CD4-positive, CD25-positive, alpha-beta regulatory T cell (primary cell): Measurements from ENCODE around the gene FAM228B. TPM values are rescaled to one million over a fixed set of nuclear protein-coding genes. Genes with fewer than 3 reads are reported as not detected.
A peak's percentile ranks its signal among the peaks of the same experiment; 100 is the strongest.

Source experiments
- ATAC-seq, 2 donors: fragments of 150-1000 bp; cut with Tn5 transposase; one replicate each; pipeline ENCODE4 v1.10.0; 2021; ENCODE audit warnings: low read depth in 2 of 2, moderate number of reproducible peaks in 2 of 2, moderate library complexity in 1 of 2
- DNase-seq, 3 donors: peaks; one replicate each; pipeline versions ENCODE4 v3.0.0 to v3.0.0-alpha.2; 2012 to 2022; ENCODE audit warnings: mixed read lengths in 1 of 3
- H3K27ac ChIP-seq: one replicate; pipeline ENCODE4 v1.7.0; 2013; ENCODE audit warnings: mild to moderate bottlenecking, low read length; ENCODE audit not compliant: insufficient read depth, poor library complexity, severe bottlenecking
- H3K27me3 ChIP-seq: one replicate; pipeline ENCODE4 v1.7.0; 2013; ENCODE audit warnings: low read length; ENCODE audit not compliant: control insufficient read depth, insufficient read depth
- H3K36me3 ChIP-seq: one replicate; pipeline ENCODE4 v1.7.0; 2013; ENCODE audit warnings: mild to moderate bottlenecking, low read length, moderate library complexity; ENCODE audit not compliant: control insufficient read depth, insufficient read depth
- H3K4me1 ChIP-seq: 2 replicates; pipeline ENCODE4 v1.7.0; 2013; ENCODE audit warnings: mild to moderate bottlenecking, low read length; ENCODE audit not compliant: insufficient read depth, control insufficient read depth, poor library complexity, severe bottlenecking
- H3K4me3 ChIP-seq: one replicate; pipeline ENCODE4 v1.7.0; 2013; ENCODE audit warnings: low read depth, mild to moderate bottlenecking, low read length, moderate library complexity
- H3K9me3 ChIP-seq, 2 experiments: 1 replicate in 1 of 2; 2 replicates in 1 of 2; pipeline ENCODE4 v1.7.0; 2013; ENCODE audit warnings: low read length in 2 of 2, mild to moderate bottlenecking in 1 of 2, moderate library complexity in 1 of 2; ENCODE audit not compliant: control insufficient read depth in 2 of 2
- H3K27ac Mint-ChIP-seq, 3 donors: one replicate each; pipeline ENCODE4 v1.8.0; 2020 to 2022; ENCODE audit warnings: mild to moderate bottlenecking in 3 of 3, mixed read lengths in 3 of 3, moderate library complexity in 2 of 3
- H3K27me3 Mint-ChIP-seq: one replicate; pipeline ENCODE4 v1.8.0; 2022; ENCODE audit warnings: mild to moderate bottlenecking, mixed read lengths
- H3K36me3 Mint-ChIP-seq: one replicate; pipeline ENCODE4 v1.8.0; 2020; ENCODE audit warnings: mixed read lengths
- H3K4me1 Mint-ChIP-seq, 4 donors: one replicate each; pipeline ENCODE4 v1.8.0; 2020 to 2022; ENCODE audit warnings: mixed read lengths in 4 of 4, mild to moderate bottlenecking in 1 of 4
- H3K4me3 Mint-ChIP-seq, 4 donors: one replicate each; pipeline ENCODE4 v1.8.0; 2020 to 2022; ENCODE audit warnings: mild to moderate bottlenecking in 4 of 4, mixed read lengths in 4 of 4, moderate library complexity in 3 of 4
- H3K9me3 Mint-ChIP-seq, 7 donors: one replicate each; pipeline ENCODE4 v1.8.0; 2020 to 2022; ENCODE audit warnings: mixed read lengths in 7 of 7, mild to moderate bottlenecking in 3 of 7, moderate library complexity in 2 of 7
- polyA plus RNA-seq, 4 donors: library from polyadenylated mRNA; unstranded; fragments of 300-500 nt; fragmentation: Illumina TruSeq; gene quantifications; one replicate each; pipeline ENCODE4 v1.2.3, GENCODE V29; 2021
- total RNA-seq: library from RNA; stranded (reverse); gene quantifications from one replicate; pipeline ENCODE4 v1.2.3, GENCODE V29; 2022

FAM228B gene
- total and polyA plus RNA-seq, 5 donors from 2014 or later, result 3.5 to 11.6 (median 4.6) TPM

- ATAC-seq, result no peak
- H3K9me3 Mint-ChIP-seq, result peaks cover 0 to 3% (median 0%) of the 10 kb centered on the region in 7 donors
- H3K36me3 ChIP-seq, result no peaks in the 10 kb centered on the region
- no peak overlapping the region for H3K27ac Mint-ChIP-seq
- H3K4me3 Mint-ChIP-seq, result no peak overlapping the region
- H3K27me3 Mint-ChIP-seq, result peaks cover 5% of the 10 kb centered on the region
- H3K4me3 ChIP-seq, result no peak overlapping the region
- H3K9me3 ChIP-seq, result peaks cover 0 to 3% of the 10 kb centered on the region in 2 experiments
- no peaks in the 10 kb centered on the region for H3K27me3 ChIP-seq
- no peak overlapping the region for H3K27ac ChIP-seq
- no peak for DNase-seq
- no peaks in the 10 kb centered on the region for H3K4me1 ChIP-seq
- H3K36me3 Mint-ChIP-seq, result peaks cover 14% of the 10 kb centered on the region
- peaks cover 0 to 3% (median 0%) of the 10 kb centered on the region in 4 donors for H3K4me1 Mint-ChIP-seq
Observed at GRCh38 chr2:24163186-24163585, 39.9 kb downstream of the FAM228B start.

GRCh38 chr2:24163601-24164000 is 40.3 kb downstream of the FAM228B start:
- DNase-seq (no peak), ATAC-seq (no peak)
- Mint-ChIP-seq H3K9me3 (peaks cover 0 to 3% (median 0%) of the 10 kb centered on the region in 7 donors), H3K27ac (no peak overlapping the region), H3K27me3 (peaks cover 5% of the 10 kb centered on the region), H3K36me3 (peaks cover 11% of the 10 kb centered on the region), H3K4me3 (no peak overlapping the region), H3K4me1 (peaks cover 0 to 3% (median 0%) of the 10 kb centered on the region in 4 donors)
- H3K36me3 ChIP-seq, result no peaks in the 10 kb centered on the region
- H3K4me1 ChIP-seq, result no peaks in the 10 kb centered on the region
- H3K27ac ChIP-seq, result no peak overlapping the region
- H3K9me3 ChIP-seq, result peaks cover 0 to 3% of the 10 kb centered on the region in 2 experiments
- no peak overlapping the region for H3K4me3 ChIP-seq
- no peaks in the 10 kb centered on the region for H3K27me3 ChIP-seq

GRCh38 chr2:24164416-24164973 is 41.2 kb downstream of the FAM228B start:
- no peaks in the 10 kb centered on the region for H3K27me3 ChIP-seq
- DNase-seq (peak; percentile 4 to 20 (median 10)), ATAC-seq (peak; percentile 24 to 28)
- H3K36me3 ChIP-seq, result no peaks in the 10 kb centered on the region
- H3K9me3 ChIP-seq, result peaks cover 0 to 3% of the 10 kb centered on the region in 2 experiments
- no peak overlapping the region for H3K27ac ChIP-seq
- H3K27ac Mint-ChIP-seq, result peak overlapping the region in 1 of 3 donors; percentile 23
- no peaks in the 10 kb centered on the region for H3K4me1 ChIP-seq
- H3K4me1 Mint-ChIP-seq, result peaks cover 0 to 3% (median 0%) of the 10 kb centered on the region in 4 donors
- H3K36me3 Mint-ChIP-seq, result peaks cover 9% of the 10 kb centered on the region
- peaks cover 5% of the 10 kb centered on the region for H3K27me3 Mint-ChIP-seq
- no peak overlapping the region for H3K4me3 ChIP-seq
- H3K9me3 Mint-ChIP-seq, result peaks cover 0 to 3% (median 0%) of the 10 kb centered on the region in 7 donors
- H3K4me3 Mint-ChIP-seq, result no peak overlapping the region

GRCh38 chr2:24169023-24169422 is 45.8 kb downstream of the FAM228B start:
- DNase-seq (no peak), ATAC-seq (no peak)
- Mint-ChIP-seq H3K27ac (no peak overlapping the region), H3K4me1 (peaks cover 0 to 3% (median 0%) of the 10 kb centered on the region in 4 donors), H3K27me3 (peaks cover 16% of the 10 kb centered on the region), H3K9me3 (peaks cover 0 to 1% (median 0%) of the 10 kb centered on the region in 7 donors), H3K36me3 (peaks cover 4% of the 10 kb centered on the region), H3K4me3 (no peak overlapping the region)
- H3K4me3 ChIP-seq, result no peak overlapping the region
- H3K36me3 ChIP-seq, result no peaks in the 10 kb centered on the region
- no peaks in the 10 kb centered on the region for H3K4me1 ChIP-seq
- no peak overlapping the region for H3K27ac ChIP-seq
- H3K9me3 ChIP-seq, result no peaks in the 10 kb centered on the region
- H3K27me3 ChIP-seq, result no peaks in the 10 kb centered on the region

GRCh38 chr2:24174851-24175277 is 51.6 kb downstream of the FAM228B start, which contains the start of gene FAM228A:
Gene FAM228A (plus strand): TSS chr2:24175053. CDS start chr2:24175481, 428 bp downstream.
- H3K36me3 Mint-ChIP-seq, result no peaks in the 10 kb centered on the region
- no peaks in the 10 kb centered on the region for H3K27me3 ChIP-seq
- no peak within 1 kb of the TSS for H3K4me3 ChIP-seq
- DNase-seq (no peak), ATAC-seq (no peak)
- H3K4me1 Mint-ChIP-seq, result no peaks in the 10 kb centered on the region
- H3K27ac Mint-ChIP-seq, result no peak within 1 kb of the TSS
- no peaks in the 10 kb centered on the region for H3K9me3 ChIP-seq
- no peaks in the 10 kb centered on the region for H3K4me1 ChIP-seq
- no peak within 1 kb of the TSS for H3K27ac ChIP-seq
- peaks cover 0 to 2% (median 0%) of the 10 kb centered on the region in 7 donors for H3K9me3 Mint-ChIP-seq
- H3K4me3 Mint-ChIP-seq, result no peak within 1 kb of the TSS
- peaks cover 15% of the 10 kb centered on the region for H3K27me3 Mint-ChIP-seq
- no peaks in the 10 kb centered on the region for H3K36me3 ChIP-seq

GRCh38 chr2:24175631-24176187 is 52.4 kb downstream of the FAM228B start:
- no peaks in the 10 kb centered on the region for H3K9me3 ChIP-seq
- no peak for ATAC-seq

GRCh38 chr2:24176326-24176725 is 53.1 kb downstream of the FAM228B start:
- DNase-seq, result no peak
- Mint-ChIP-seq H3K27me3 (peaks cover 19% of the 10 kb centered on the region), H3K9me3 (peaks cover 0 to 2% (median 0%) of the 10 kb centered on the region in 7 donors), H3K36me3 (no peaks in the 10 kb centered on the region), H3K4me1 (no peaks in the 10 kb centered on the region), H3K4me3 (no peak overlapping the region), H3K27ac (no peak overlapping the region)
- Histone ChIP-seq H3K36me3 (no peaks in the 10 kb centered on the region), H3K27me3 (no peaks in the 10 kb centered on the region), H3K27ac (no peak overlapping the region), H3K4me3 (no peak overlapping the region), H3K9me3 (no peaks in the 10 kb centered on the region), H3K4me1 (no peaks in the 10 kb centered on the region)
- ATAC-seq, result no peak

More at GRCh38 chr2:24175631-24176187, 52.4 kb downstream of the FAM228B start:
- Mint-ChIP-seq H3K27me3 (peaks cover 18% of the 10 kb centered on the region), H3K9me3 (peaks cover 0 to 2% (median 0%) of the 10 kb centered on the region in 7 donors), H3K4me1 (no peaks in the 10 kb centered on the region), H3K36me3 (no peaks in the 10 kb centered on the region), H3K27ac (no peak overlapping the region), H3K4me3 (no peak overlapping the region)
- H3K4me1 ChIP-seq, result no peaks in the 10 kb centered on the region
- no peaks in the 10 kb centered on the region for H3K27me3 ChIP-seq
- no peaks in the 10 kb centered on the region for H3K36me3 ChIP-seq
- DNase-seq, result no peak
- H3K4me3 ChIP-seq, result no peak overlapping the region
- H3K27ac ChIP-seq, result no peak overlapping the region

- Histone ChIP-seq H3K4me3 (no peak overlapping the region), H3K27me3 (no peaks in the 10 kb centered on the region), H3K4me1 (no peaks in the 10 kb centered on the region), H3K9me3 (no peaks in the 10 kb centered on the region), H3K27ac (no peak overlapping the region), H3K36me3 (no peaks in the 10 kb centered on the region)
- no peak for ATAC-seq
- no peaks in the 10 kb centered on the region for H3K4me1 Mint-ChIP-seq
- H3K27me3 Mint-ChIP-seq, result peaks cover 4% of the 10 kb centered on the region
- no peak for DNase-seq
- no peaks in the 10 kb centered on the region for H3K9me3 Mint-ChIP-seq
- no peak overlapping the region for H3K27ac Mint-ChIP-seq
- no peak overlapping the region for H3K4me3 Mint-ChIP-seq
- no peaks in the 10 kb centered on the region for H3K36me3 Mint-ChIP-seq
Observed at GRCh38 chr2:24179683-24180082, 56.4 kb downstream of the FAM228B start.
